ENCODE results near the gene RNF149.

Gene RNF149

GRCh38 chr2:101293544-101293943 is 15.0 kb downstream of the RNF149 start:
- DNase-seq = no peak

DNA sequence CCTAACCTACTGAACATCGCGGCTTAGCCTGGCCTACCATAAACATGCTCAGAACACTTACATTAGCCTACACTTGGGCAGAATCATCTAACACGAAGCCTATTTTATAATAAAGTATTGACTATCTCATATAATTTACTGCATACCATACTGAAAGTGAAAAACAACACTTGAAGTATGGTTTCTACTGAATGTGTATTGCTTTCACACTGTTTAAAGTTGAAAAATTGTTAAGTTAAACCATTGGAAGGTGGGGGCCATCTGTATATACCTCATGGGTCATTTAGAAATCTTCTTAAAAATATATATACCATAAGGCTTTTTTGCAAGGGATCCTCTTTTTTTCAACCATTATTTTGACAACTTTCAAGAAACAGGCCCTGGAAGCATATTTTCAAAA is 16.5 kb downstream of the RNF149 start:
- no peak for DNase-seq

GRCh38 chr2:101290711-101291110 is 17.8 kb downstream of the RNF149 start:
- no peak for DNase-seq

DNA sequence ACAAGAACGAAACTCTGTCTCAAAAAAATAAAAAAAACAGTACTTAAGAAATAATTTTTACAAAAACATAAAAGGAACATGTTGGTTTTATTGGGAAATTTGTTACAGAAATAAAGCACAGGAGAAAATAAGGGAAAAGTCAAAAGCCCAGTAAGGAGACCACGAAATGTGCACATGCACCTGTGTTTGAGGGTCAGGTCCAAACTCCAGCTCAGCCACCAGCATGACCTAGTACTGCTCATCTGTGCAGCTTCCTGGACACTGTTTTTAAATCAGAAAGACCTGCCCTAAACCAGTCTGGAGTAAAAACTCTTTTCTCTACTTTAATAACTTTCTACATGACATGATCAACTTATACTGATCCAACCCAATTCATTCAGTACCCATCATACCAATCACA is 21.2 kb downstream of the RNF149 start:
- no peak for DNase-seq

DNA sequence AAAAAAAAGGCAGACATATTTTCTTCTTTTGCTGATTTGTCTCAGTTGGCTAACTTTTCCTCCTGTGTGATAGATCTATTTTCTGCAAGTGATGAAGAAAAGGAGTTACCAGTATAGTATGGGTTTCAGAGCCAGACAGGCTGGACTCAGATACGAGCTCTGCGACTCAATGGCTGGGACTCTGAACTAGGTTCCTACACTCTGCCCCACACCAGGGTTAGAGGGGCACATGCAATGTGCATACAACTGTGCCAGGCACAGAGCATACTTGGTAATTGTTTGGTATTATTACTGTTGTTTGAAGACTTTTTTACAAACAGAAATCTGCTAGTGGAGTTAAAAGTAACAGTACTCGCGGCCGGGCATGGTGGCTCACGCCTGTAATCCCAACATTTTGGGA is 21.8 kb downstream of the RNF149 start:
- no peak for DNase-seq

GRCh38 chr2:101282980-101283379 is 25.5 kb downstream of the RNF149 start:
- no peak for DNase-seq

DNA sequence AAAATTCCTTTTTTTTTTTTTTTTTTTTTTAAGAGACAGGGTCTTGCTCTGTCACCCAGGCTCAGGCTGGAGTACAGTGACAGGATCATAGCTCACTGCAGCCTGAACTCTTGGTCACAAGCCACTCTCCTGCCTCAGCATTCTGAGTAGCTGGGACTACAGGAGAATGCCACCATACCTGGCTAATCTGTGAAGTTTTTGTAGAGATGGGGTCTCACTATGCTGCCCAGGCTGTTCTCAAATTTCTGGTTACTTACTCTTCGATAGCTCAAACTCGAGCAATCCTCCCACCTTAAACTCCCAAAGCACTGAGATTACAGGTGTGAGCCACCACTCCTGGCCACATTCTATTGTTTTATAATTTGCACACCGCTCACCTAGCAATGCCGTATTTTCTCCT is 27.0 kb downstream of the RNF149 start:
- no peak for DNase-seq

DNA sequence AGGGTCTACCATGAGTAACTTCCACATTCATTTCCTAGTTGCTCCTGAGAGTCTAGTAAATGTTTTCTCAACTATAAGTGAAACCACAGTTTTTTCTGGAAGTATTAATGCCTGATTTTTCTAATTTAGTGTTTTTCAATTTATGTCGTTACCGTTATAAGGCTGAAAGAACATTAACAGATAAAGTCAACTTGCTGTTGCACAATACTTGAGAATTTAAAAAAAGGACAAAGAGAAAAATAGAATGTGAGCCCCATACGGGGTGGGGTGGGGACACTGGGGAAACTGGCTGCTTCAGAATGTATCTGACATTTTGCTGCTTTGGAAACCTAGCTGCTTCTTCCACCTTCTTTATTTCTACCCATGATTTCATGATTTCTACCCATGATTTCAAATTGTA is 29.6 kb downstream of the RNF149 start:
- DNase-seq = no peak

GRCh38 chr2:101277111-101277510 is 31.4 kb downstream of the RNF149 start:
- DNase-seq = no peak

DNA sequence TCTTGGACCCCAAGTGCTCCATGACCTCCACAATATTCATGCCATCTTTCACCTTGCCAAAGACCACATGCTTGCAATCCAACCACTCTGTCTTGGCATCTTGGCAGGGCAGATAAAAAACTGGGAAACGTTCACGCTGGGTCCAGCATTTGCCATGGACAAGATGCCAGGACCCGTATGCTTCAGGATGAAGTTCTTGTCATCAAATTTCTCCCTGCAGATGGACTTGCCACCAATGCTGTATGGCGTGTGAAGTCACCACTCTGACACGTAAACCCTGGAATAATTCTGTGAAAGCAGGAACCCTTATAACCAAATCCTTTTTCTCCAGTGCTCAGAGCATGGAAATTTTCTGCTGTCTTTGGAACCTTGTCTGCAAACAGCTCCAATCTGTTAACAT is 34.4 kb downstream of the RNF149 start:
- no peak for DNase-seq

- no peak for DNase-seq
Measured at GRCh38 chr2:101273056-101273455, 35.4 kb downstream of the RNF149 start.

DNA sequence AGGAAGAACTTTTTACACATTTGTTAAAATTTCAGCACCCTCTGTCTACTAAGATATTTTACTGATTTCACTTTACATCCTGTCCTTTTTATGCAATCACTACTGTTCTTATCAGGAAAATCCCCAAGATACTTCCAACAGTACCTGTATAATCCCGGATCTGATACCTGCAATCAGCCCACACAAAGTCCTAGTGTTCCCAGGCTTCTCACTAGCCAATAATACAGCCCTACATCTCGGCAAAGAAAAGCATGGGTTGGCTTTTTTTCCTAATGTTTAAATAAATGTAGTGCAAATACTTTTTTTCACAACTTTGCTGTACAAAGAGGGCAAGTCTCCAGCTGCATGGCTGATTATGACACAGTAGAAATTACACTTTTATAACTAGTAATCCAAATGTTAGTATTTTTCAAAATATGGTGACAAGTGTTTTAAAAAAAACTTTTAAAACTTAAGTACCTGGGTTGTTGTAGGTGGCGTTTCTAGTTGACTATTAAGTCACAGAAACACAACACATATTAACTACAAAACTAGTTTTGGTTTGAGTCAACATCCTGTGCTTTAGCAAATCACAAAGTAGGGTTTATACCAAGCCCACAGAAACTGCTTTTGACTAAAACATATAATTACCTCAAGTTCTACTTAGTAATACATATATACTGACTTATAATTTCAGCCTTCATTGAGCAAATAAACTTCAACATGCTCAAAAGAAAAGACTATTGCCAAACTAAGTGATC is 36.3 kb downstream of the RNF149 start:
- no peak for DNase-seq

DNA sequence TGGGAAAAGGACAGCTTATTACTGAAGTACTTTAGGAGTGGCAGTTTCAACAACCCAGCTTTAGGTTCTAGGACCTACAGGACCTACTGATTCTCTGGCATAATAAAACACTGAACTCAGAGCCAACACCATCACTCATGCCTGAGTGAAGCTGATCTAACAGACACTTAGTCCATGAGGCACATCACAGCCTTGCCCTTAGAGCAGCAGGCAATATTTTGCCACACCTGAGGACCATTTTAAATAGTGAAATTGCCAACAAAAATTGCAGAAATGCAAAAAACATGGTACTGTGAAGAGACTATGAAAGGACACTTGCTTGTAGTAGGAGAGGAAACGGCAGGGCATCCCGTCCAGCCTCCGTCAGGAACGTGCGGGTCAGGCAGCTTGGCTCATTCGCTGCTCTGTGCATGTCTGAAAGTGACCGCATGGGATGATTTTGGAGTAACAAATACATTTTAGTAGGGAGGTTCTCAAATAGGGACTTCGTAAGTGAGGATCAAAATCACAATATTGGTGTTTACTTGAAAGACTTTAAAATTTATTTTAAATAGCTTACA is 37.7 kb downstream of the RNF149 start:
- no peak for DNase-seq

DNA sequence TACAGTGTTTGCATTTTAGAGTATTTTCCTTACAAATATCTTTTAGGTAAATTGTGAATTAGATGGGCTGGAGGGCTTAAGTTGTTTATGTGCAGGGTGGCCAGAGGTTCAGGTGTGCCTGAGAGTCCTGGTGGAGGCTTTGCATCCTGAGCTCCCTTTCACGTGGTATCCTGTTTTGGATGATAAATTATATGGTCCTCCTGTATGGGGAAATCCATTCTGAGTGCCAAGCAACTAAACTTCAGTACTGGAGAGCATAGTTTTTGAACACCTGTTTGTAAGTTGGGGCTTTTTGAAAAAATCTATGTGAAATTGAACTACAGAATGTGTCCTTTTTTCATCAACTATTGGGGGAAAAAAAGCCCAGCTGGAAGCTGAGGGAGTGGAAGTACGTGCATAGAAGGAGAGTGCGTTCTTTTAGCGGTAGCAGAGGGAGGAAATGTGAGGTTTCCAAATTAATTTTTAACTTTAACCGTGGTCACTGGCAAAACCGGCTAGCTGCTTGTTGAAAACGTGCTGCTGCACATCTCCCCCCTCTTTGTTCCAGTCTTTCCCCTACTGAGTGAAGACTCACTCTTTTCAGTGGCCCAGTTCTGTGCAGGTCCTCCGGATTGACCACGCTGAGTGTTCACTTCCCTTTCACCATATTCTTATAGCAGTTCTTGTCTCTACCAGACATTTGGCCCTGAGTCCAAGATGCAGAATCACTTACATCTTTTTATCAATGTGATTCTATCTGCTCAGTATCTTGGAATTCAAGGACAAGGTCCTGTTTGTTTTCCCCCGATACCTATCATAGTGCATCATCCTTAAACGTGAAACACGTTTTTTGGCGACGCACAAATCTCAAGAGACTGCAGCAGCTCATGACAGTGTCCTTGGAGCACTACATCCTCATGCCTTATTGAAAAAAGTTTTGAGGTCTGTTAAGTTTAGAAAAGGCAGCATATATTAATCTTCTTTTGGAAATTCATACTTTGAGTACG is 40.5 kb downstream of the RNF149 start:
- DNase-seq = no peak

GRCh38 chr2:101265893-101266499 is 42.5 kb downstream of the RNF149 start:
- no peak for DNase-seq

GRCh38 chr2:101264360-101264939 is 44.1 kb downstream of the RNF149 start:
- no peak for DNase-seq

DNA sequence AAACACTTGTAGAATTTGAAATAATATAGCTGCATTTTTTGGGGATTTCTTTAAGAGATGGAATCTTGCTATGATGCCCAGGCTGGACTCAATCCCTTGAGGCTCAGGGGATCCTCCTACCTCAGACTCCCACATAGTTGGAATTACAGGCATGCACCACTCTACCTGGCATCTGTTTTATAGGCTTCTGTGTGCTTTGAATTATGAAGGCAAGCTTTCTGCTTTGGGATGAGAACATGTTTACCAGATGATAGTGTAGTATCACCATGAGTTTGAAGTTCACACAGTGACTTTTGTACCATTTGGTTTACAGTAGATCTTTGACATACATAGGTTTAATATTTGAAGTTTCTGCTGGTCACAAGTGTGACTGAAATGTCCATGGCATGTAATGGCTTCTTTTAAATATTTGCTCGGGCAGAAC is 45.1 kb downstream of the RNF149 start:
- no peak for DNase-seq

GRCh38 chr2:101262142-101262541 is 46.4 kb downstream of the RNF149 start:
- no peak for DNase-seq

- no peak for DNase-seq
Measured at GRCh38 chr2:101258804-101259203, 49.7 kb downstream of the RNF149 start.

GRCh38 chr2:101256316-101256715 is 52.2 kb downstream of the RNF149 start:
- DNase-seq = no peak

GRCh38 chr2:101255501-101255900 is 53.0 kb downstream of the RNF149 start:
- DNase-seq = peak in 1 of 2 experiments; percentile 2

- DNase-seq = peak in 1 of 2 experiments; percentile 8
Measured at GRCh38 chr2:101253703-101254450, 54.6 kb downstream of the RNF149 start.
